Stimulated activated CD4-positive, alpha-beta T cell treated with anti-CD3 and anti-CD28 coated beads, TNF-alpha, amount 100 ng/mL, for 4 hours (primary cell): ENCODE measurements around the gene KIF6.

Experiments
- DNase-seq, 3 experiments: peaks; one replicate each; pipeline ENCODE4 v3.0.0-alpha.2; 2020; ENCODE audit warnings: low read depth in 3 of 3

The KIF6 gene

GRCh38 chr6:39421383-39422225 lies 303.6 kb downstream of the KIF6 start:
- no peak for DNase-seq

- DNase-seq: no peak
These were observed 304.6 kb downstream of the KIF6 start for GRCh38 chr6:39420300-39421265.

DNA sequence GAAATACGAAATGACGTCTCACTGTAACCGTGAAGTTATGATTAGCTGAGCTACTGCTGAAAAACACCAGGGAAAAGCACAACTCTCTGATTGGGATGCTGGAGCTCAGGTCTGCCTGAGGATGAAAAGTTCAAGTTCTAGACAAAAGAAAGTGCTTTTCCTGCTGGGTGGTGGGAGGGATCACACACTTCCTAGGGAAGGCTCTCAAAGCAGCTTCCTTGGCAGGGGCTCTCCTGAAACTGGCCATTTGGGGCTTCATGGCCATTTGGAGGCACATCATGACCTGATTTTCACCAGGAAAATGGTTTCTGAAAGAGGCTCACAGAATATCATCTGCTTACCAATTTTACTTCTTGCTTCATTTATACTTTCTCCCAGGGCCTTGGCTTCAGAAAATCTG lies 305.6 kb downstream of the KIF6 start:
- DNase-seq: no peak

- no peak for DNase-seq
These were observed 307.8 kb downstream of the KIF6 start for GRCh38 chr6:39417440-39417839.

- DNase-seq: no peak
These were observed 308.5 kb downstream of the KIF6 start for GRCh38 chr6:39416728-39417127.

- no peak for DNase-seq
These were observed 309.2 kb downstream of the KIF6 start for GRCh38 chr6:39416026-39416425.

- no peak for DNase-seq
These were observed 309.7 kb downstream of the KIF6 start for GRCh38 chr6:39415482-39415881.

DNA sequence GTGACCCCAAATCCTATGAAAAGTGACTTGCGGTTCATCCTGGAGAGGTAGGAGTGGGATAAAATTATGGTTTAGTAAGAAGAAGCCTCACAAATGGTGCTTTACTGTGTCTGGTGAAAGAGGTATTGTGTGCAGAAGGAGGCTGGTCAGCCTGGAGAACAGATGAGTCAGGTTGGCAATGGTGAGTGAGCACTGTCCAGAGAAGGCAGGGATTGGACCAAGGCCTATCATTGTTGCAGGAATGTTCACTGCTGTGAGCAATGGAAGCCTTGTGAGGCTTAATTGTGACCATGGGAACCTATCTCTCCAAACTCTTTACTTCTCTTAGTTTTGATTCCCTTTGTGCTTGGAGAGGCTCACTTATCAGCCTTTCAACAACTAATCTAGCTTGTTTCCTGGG lies 313.7 kb downstream of the KIF6 start:
- no peak for DNase-seq

DNA sequence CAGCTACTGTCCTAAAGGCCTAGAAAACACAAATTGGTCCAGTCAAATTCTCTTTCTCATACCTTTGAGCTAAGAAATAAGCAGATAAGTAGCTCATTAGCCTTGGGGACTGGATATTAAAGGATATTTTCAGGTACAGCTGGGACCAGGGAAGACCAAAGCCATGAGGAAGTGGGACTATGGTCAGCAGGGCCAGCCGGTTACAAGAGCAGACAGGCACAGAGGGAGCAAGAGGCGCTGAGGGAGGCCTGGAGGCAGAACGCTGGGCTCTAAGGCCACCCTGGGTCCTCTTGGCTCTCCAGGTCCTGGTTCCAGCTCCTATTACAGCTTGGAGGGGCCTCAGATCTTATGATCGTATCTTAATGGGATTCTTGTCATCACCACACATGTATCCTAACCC lies 314.2 kb downstream of the KIF6 start:
- no peak for DNase-seq

- DNase-seq: no peak
These were observed 315.3 kb downstream of the KIF6 start for GRCh38 chr6:39409889-39410288.

GRCh38 chr6:39407446-39407993 lies 317.7 kb downstream of the KIF6 start:
- no peak for DNase-seq

GRCh38 chr6:39404312-39404711 lies 320.9 kb downstream of the KIF6 start:
- DNase-seq: no peak

DNA sequence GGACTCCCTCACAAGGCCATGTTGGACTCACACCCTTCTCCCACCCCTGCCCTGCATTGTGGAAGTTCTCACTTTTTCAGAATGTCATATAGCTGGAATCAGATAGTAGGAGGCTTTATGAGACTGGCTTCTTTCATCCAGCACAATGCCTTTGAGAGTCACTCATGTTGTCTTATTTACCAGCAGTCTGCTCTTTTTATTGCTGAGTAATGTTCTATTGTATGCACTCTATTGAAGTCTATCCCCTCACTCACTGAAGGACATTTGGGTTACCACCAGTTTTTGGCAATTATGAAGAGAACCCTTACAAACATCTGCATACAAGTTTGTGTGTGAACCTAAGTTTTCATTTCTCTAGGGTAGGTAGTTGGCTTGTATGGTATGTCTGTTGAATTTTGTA lies 321.9 kb downstream of the KIF6 start:
- DNase-seq: no peak

- no peak for DNase-seq
These were observed 322.9 kb downstream of the KIF6 start for GRCh38 chr6:39402239-39402751.

GRCh38 chr6:39401376-39401775 lies 323.8 kb downstream of the KIF6 start:
- DNase-seq: no peak

GRCh38 chr6:39400026-39400425 lies 325.2 kb downstream of the KIF6 start:
- no peak for DNase-seq

DNA sequence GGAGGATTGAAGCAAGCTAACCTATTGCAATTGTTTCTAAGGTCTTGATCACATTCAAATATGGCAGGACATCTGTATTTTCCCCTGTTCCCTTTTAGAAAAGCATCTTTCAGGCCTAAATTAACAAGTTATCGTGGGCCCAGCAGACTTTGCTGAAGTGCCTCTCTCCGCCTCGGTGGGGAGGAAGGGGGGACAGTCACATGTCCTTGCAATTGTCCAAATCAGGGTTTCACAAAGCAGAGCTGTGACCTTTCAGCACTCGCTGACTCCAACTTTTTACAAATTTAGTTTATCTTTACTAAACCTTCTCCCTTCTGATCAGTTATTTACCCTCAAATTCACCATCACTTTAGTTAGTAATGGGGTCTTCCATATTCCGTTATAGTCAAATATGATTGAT lies 328.4 kb downstream of the KIF6 start:
- DNase-seq: no peak

DNA sequence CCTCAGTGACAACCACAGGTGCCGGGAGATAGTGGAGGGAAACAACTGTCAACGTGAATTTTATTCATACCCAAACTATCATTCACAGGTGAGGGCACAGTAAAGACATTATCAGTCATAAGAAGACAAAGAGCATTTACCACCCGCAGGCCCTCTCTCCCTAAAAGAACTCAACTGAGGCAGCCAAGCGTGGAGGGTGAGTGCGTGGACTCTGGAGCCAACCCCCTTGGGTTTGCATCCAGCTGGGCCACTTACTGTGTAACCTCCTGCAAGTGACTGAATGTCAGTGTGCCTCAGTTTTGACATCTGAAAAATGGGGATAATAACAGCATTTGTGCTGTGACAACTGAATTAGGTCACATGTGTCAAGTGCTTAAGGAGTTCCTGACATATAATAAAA lies 332.1 kb downstream of the KIF6 start:
- DNase-seq: no peak

- DNase-seq: no peak
These were observed 334.0 kb downstream of the KIF6 start for GRCh38 chr6:39391182-39391581.

DNA sequence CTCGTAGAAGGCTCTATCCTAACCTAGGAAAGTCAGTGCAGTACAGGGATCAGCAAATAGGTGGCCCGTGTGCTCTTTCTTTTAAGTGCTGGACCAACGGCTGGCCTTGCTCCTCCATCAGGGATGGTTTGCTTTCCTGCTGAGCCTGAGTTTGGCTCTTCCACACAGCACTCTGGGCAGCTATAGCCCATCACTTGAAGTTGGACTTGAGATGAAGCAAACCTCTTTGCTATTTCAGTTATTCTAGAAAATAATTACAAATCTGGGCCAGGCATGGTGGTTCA lies 335.8 kb downstream of the KIF6 start:
- no peak for DNase-seq

- no peak for DNase-seq
These were observed 336.4 kb downstream of the KIF6 start for GRCh38 chr6:39388606-39389483.

GRCh38 chr6:39387785-39388184 lies 337.4 kb downstream of the KIF6 start:
- no peak for DNase-seq
